ENCODE results near the gene CYP2C8. TPM values are rescaled to one million over a fixed set of nuclear protein-coding genes. Genes with fewer than 3 reads are reported as not detected.

CYP2C8 gene
- total RNA-seq, 1 donor from 2014 or later: 0.22 TPM

DNA sequence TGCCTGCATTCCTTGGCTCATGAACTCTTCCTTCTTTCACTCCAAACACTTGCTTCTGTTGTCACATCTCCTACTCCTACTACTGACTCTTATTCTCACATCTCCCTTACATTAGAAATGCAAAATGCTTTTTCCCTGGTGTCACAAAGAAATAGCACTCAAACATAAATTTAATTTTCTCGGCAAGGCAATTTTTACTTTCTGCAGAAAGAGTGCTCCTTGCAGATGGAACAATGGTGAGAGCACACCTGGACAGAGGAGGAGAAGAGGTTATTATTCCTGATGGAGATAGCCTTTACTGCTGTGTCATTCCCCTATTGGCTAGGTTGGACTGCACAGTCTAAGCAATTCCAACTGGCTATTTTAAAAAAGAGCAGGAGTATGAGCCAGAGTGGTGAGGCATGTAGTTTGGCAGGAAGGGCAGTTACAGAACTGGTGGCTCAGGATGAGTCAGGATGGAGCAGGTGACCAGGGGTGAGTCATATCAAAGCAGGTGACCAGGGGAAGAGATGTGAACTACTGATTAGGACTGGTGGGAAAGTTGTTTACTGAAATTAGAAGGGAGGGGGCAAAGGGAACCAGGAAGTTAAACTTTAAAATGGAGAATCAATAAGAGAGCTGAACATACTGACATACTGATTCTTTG lies 77.9 kb downstream of the CYP2C8 start:
- ATAC-seq (ENCODE audit: poor library complexity): no peak
- intact Hi-C loops (cut with DNase I): no loop called here

DNA sequence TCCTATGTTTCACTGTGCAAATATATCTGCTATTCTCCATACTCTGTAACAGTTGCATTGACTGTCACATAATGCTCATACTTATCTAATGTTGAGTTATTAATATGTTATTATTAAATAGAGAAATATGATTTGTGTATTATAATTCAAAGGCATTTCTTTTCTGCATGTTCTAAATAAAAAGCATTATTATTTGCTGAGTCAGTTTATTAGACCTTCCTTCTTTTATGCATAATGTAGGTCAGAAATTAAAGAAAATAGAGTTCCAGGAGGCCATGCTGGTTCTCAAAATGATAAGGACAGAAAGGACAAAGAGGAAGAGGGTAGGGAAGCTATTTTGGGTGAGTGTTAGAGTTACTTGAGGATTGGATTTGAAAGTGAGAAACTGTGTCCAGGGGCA lies 80.1 kb downstream of the CYP2C8 start:
- intact Hi-C loops (cut with DNase I): no loop called here
- no peak for ATAC-seq (ENCODE audit: poor library complexity)
- no peak for DNase-seq

More for the DNA sequence above, 77.9 kb downstream of the CYP2C8 start:
- DNase-seq: no peak

Other genes starting within 250 kb of the CYP2C8 start
- not detected for gene CYP2C9, start 130.8 kb downstream of the CYP2C8 start, total RNA-seq
- gene ACSM6, start 124.7 kb upstream of the CYP2C8 start, total RNA-seq: not detected
- 226 TPM for gene PDLIM1, start 221.5 kb upstream of the CYP2C8 start, total RNA-seq

All from Right ventricle myocardium superior (tissue), 1 donor.